Measurements from ENCODE around the gene HHAT.
"Not testable (repeated sequence)": the region's sequence is repeated elsewhere in the genome, so short reads cannot be mapped to it uniquely, and the experiment has no call there.

The HHAT gene

DNA sequence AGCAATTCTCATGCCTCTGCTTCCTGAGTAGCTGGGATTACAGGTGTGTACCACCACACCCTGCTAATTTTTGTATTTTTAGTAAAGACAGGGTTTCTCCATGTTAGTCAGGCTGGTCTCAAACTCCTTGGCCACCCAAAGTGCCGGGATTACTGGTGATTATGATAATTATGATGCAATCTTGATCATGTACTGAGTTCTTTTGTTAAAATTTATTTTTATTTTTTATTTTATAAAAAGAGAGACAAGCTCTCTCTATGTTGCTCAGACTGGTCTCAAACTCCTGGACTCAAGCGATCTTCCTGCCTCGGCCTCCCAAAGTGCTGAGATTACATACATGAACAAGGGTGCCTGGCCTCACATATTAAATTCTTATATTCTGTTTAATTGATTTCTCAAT lies 25.6 kb downstream of the HHAT start:
- DNase-seq (ENCODE audit: extremely low read depth in 1 of 2, low read depth in 1 of 2), result not testable (repeated sequence)

DNA sequence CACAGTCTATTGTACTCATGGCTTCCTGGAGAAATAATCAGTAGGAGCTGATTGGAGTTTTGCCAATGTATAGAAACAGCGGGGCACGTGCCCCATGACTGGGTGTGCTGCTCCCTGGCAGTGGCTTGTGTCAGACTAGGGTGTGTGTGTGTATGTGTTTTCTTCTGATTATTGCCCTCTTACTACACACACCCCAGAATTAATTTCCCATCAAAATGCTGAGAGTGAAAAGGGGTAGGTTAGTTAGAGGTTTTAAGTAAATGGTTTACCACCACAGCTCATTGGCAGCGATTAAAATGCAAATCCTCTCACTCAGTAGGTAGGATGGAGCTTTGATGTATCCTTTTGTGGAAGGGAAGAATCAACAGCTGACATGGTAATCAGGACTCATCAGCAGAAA lies 29.9 kb downstream of the HHAT start:
- DNase-seq (ENCODE audit: extremely low read depth in 1 of 2, low read depth in 1 of 2), result no peak

DNA sequence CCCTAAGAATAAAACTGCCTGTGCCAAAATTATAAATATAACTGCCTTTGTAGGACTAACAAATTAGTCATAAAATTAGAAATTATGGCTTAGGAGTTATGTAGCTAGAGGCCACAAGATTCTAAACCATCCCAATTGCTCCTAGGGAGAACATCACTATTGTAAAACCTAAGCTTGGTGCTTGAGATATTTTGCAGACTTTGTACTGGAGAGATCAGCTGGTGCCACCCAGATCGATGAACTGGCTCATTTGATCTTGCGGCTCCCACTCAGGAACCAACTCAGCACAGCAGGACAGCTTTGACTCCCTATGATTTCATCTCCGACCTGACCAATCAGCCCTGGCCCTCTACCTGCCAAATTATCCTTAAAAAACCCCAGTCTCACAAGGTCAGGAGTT lies 30.6 kb downstream of the HHAT start:
- DNase-seq (ENCODE audit: extremely low read depth in 1 of 2, low read depth in 1 of 2), result no peak

DNA sequence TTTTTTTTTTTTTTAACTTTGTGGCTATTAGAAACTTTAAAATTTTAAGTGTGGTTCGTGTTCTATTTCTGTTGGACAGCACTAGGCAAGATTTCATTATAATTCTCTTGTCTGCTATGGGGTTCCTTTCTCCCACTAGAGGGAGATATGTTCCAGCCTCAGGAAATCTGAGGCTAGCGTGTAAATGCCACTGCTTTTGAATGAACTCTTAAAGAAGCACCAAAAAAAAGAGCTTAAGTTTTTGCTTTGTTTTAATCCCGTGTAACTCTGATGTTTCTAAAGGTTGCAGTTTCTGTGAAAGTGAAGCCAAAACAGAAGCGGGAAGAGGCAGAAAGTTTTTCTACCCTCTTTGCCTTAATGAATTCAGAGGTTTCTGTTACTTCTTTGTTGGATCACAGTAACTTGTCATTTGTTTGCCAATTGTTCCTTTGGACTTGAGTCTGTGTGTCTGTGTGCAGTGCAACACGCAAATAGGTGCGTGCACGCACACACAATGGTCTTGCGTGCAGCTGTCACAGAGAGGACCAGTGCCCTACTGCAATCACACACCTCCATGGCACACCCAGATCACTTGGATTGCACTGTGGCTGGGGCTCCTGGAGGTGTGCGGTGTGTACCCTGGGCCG lies 32.3 kb downstream of the HHAT start:
- no peak for DNase-seq (ENCODE audit: extremely low read depth in 1 of 2, low read depth in 1 of 2)

DNA sequence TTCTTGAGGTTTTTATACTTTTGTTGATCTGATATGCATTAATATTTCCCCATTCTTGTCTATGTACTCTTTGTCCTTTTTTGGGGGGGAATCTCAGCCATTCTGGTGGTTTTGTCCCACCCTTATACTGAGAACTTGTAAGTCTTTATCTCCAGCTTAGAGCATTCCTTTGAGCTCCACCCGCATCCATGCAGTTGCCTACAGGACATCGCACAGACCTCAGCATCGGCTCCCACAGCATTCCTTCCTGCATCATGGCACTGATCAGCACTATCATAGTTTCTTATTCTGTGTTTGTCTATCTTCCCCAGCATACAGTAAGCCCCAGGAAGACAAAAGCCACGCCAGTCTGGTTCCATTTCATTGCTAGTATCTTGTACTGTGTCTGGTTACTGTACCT lies 33.0 kb downstream of the HHAT start:
- no peak for DNase-seq (ENCODE audit: extremely low read depth in 1 of 2, low read depth in 1 of 2)

GRCh38 chr1:210362526-210362925 lies 33.8 kb downstream of the HHAT start:
- no peak for DNase-seq (ENCODE audit: extremely low read depth in 1 of 2, low read depth in 1 of 2)

GRCh38 chr1:210363119-210363518 lies 34.4 kb downstream of the HHAT start:
- DNase-seq (ENCODE audit: extremely low read depth in 1 of 2, low read depth in 1 of 2), result no peak

- no peak for DNase-seq (ENCODE audit: extremely low read depth in 1 of 2, low read depth in 1 of 2)
Measured at GRCh38 chr1:210364479-210364878, 35.8 kb downstream of the HHAT start.

DNA sequence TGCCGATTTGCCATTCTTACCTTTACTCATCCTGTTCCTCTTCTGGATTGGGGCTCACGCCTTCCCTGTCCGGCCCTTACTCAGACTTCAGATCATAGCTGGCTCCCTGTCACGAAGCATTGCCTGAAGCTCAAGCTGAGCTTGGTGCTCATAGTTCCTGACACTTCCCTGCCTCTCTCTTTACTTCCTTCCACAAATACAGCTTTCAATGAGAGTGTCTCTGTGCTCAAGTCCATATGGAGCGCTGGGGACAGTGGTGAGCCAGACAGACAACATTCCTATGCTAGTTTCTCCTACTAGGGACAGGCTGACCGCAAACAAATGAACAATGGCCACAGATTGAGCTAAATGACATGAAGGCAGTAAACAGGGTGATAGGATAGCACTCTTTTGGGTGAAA lies 38.1 kb downstream of the HHAT start:
- DNase-seq (ENCODE audit: extremely low read depth in 1 of 2, low read depth in 1 of 2), result no peak

- DNase-seq (ENCODE audit: extremely low read depth in 1 of 2, low read depth in 1 of 2), result no peak
Measured at GRCh38 chr1:210367566-210367965, 38.9 kb downstream of the HHAT start.

- DNase-seq (ENCODE audit: extremely low read depth in 1 of 2, low read depth in 1 of 2), result no peak
Measured at GRCh38 chr1:210369425-210369824, 40.7 kb downstream of the HHAT start.

DNA sequence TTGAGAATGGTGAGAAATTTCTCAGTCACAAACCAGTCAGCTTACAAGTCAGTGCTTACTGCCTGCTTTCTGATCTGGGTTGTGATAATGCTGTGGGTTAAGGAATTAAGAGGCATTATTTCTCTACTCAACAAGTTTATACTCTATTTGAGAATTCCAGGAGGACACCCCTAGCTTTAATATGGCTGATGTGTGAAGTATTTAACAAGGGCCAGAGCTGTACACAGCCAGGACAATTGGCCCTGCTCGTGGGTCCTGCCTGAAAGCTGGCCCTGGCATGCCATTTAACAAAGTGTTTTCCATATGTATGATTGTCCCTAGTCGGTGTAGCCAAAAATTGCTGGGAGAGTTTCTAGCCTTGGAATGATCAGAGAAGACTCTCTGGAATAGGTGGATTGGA lies 43.2 kb downstream of the HHAT start:
- DNase-seq (ENCODE audit: extremely low read depth in 1 of 2, low read depth in 1 of 2), result no peak

- no peak for DNase-seq (ENCODE audit: extremely low read depth in 1 of 2, low read depth in 1 of 2)
Measured at GRCh38 chr1:210372491-210372890, 43.8 kb downstream of the HHAT start.

GRCh38 chr1:210372931-210373627 lies 44.4 kb downstream of the HHAT start:
- DNase-seq (ENCODE audit: extremely low read depth in 1 of 2, low read depth in 1 of 2), result no peak

GRCh38 chr1:210373628-210373877 lies 44.9 kb downstream of the HHAT start:
- no peak for DNase-seq (ENCODE audit: extremely low read depth in 1 of 2, low read depth in 1 of 2)

DNA sequence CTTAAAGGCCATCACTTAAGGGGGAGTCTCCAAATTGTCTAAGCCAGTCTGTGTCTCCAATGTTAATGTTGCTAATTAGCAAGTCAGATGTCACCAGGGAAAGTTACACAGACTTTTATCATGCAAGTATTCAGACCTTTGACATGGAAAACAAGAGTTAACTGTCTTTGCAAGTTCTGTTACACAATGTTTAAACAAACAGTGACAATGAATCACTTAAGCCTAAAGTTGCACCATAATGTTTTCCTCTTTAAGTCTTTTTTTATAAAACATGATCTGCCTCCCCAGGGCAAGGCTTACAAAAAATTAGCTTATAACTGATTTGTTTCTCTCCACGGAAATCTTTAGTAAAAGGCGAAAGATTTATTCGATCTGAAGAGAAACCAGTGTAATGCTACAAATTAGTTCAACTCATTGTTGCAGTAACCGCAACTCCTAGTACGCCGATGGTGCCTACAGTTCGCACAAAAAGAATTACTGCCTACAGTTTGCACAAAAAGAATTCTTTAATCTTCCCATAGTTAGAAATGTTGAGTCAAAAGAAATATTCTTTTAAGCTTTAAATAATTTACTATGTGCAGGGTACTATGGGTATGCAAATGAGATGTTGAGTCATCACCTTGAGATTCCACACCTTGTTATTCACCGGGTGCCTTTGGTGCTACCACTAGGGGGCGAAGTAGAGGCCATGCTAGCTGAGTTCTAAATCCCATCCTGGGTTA lies 45.3 kb downstream of the HHAT start:
- peak; percentile 8 to 19 for DNase-seq (ENCODE audit: extremely low read depth in 1 of 2, low read depth in 1 of 2)

GRCh38 chr1:210374600-210374953 lies 45.9 kb downstream of the HHAT start:
- DNase-seq (ENCODE audit: extremely low read depth in 1 of 2, low read depth in 1 of 2), result no peak

DNA sequence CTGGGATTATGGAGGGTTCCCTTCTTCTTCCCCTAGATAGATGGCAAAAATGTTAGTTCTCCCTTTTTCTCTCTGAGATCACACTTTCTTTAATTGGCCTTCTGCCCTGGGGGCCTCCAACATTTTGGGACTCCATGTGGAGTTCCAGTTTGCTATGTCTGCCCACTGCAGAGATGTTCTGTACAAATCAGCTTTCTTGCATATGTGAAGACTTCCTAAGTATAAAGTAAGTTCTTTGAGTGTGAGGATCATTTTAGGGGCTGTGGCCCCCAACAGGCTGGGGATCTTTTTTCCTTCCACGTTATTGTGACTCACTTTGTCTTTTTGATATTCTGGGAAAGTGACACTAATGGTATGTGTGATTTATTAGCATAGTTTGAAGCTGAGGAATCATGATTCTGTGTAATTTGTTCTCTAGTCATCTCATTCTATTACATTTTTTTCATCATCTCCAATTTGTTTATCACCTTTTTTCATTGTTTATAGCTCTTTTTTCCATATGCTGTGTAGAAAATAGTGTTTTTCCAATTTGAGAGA lies 48.2 kb downstream of the HHAT start:
- DNase-seq (ENCODE audit: extremely low read depth in 1 of 2, low read depth in 1 of 2), result no peak

GRCh38 chr1:210377731-210378333 lies 49.1 kb downstream of the HHAT start:
- DNase-seq (ENCODE audit: extremely low read depth in 1 of 2, low read depth in 1 of 2), result no peak

DNA sequence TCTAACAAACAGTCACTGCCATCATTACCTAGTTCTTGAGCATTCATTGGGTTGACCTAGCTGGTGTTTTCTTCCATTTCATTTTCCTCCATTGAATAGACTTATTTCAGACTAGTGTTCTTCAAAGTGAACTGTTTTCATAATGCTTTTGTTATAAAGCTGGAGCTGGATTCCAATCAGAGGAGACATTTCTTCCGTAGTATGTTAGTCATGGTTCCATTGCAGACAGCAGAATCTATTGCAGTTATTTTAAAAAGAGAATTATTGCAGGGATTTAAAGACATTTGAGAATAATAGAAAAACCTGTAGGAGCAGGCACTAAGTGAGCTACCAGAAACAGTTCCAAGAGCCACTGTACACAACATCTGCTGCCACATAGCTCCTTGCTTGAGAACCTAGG lies 50.0 kb downstream of the HHAT start:
- DNase-seq (ENCODE audit: extremely low read depth in 1 of 2, low read depth in 1 of 2), result no peak

GRCh38 chr1:210381934-210382333 lies 53.2 kb downstream of the HHAT start:
- no peak for DNase-seq (ENCODE audit: extremely low read depth in 1 of 2, low read depth in 1 of 2)

GRCh38 chr1:210384625-210385024 lies 55.9 kb downstream of the HHAT start:
- no peak for DNase-seq (ENCODE audit: extremely low read depth in 1 of 2, low read depth in 1 of 2)
